Activated T-helper 17 cell treated with anti-CD3 and anti-CD28 coated beads, Interleukin-2, amount 50 U/mL, for 72 hours (primary cell): ENCODE measurements around the gene ZNF334. TPM values are rescaled to one million over a fixed set of nuclear protein-coding genes. Genes with fewer than 3 reads are reported as not detected.

Experiments used
- ATAC-seq: fragments of 150-1000 bp; cut with Tn5 transposase; replicated peaks from 2 replicates; pipeline ENCODE4 v1.10.0; 2021; ENCODE audit warnings: mild to moderate bottlenecking, moderate library complexity
- H3K27ac Mint-ChIP-seq: one replicate; pipeline ENCODE4 v1.8.0; 2022; ENCODE audit warnings: mixed read lengths
- H3K27me3 Mint-ChIP-seq: one replicate; pipeline ENCODE4 v1.8.0; 2022; ENCODE audit warnings: mixed read lengths
- H3K36me3 Mint-ChIP-seq: one replicate; pipeline ENCODE4 v1.8.0; 2022; ENCODE audit warnings: low read depth, mild to moderate bottlenecking, mixed read lengths
- H3K4me1 Mint-ChIP-seq: one replicate; pipeline ENCODE4 v1.8.0; 2022; ENCODE audit warnings: mixed read lengths
- H3K4me3 Mint-ChIP-seq: one replicate; pipeline ENCODE4 v1.8.0; 2022; ENCODE audit warnings: mild to moderate bottlenecking, mixed read lengths
- H3K9me3 Mint-ChIP-seq: one replicate; pipeline ENCODE4 v1.8.0; 2022; ENCODE audit warnings: mixed read lengths
- total RNA-seq, 2 donors: library from RNA; stranded (reverse); gene quantifications; one replicate each; pipeline ENCODE4 v1.2.3, GENCODE V29; 2022

Gene ZNF334
- total RNA-seq, 2 donors from 2014 or later, result 0.76 to 3.0 TPM

DNA sequence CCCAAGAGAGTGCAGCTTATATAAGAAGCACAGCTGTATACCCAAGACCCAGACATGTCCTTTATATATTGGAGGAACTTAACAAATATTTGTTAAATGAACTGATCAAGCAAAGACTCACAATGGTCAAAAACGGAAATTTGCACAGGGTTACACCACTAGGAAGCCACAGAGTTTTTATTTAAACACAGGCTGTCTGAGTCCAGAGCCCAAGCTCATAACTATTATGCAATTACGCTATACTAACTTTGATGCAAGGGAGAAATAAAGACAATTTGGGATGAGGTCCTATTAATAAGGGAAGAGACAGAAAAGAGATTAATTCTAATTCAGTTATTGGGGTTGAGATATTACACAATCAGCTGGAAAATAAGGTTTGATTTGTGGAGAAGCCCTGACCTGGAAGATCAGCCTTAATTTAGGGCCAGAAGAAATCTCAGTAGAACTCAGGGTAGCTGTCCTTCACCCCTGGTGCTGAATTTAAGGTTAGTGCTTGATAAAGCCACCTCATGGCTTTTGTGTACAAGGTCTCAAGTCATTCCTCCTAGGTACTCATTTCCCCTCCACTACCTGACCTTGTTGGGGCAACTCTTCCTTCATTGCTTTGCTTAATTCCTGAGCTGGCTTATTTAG lies 10.5 kb upstream of the ZNF334 start:
- H3K27ac Mint-ChIP-seq, result no peak overlapping the region
- H3K9me3 Mint-ChIP-seq, result no peaks in the 10 kb centered on the region
- H3K36me3 Mint-ChIP-seq, result no peaks in the 10 kb centered on the region
- no peak for ATAC-seq
- no peak overlapping the region for H3K4me3 Mint-ChIP-seq
- no peaks in the 10 kb centered on the region for H3K4me1 Mint-ChIP-seq
- H3K27me3 Mint-ChIP-seq, result peaks cover 15% of the 10 kb centered on the region

DNA sequence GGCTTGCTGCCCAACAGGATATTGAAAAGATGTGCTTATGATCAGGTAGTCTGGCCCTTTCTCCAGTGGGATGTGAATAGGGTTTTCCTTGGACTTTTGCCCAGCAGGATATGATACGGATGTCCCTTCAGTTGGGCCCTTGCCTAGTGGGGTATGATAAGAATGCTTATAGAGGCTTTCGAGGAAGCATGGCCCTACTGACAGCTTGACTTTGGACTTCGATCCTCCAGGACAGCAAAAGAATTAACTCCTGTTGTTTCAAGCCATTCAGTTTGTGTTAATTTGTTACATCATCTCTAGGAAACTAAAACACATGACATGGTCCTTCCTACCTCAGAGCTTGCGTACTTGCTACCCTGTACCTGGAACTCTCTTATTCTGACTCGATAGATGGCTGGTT lies 9.7 kb upstream of the ZNF334 start:
- Mint-ChIP-seq H3K4me3 (no peak overlapping the region), H3K27me3 (peaks cover 14% of the 10 kb centered on the region), H3K9me3 (no peaks in the 10 kb centered on the region), H3K27ac (no peak overlapping the region), H3K36me3 (no peaks in the 10 kb centered on the region), H3K4me1 (no peaks in the 10 kb centered on the region)
- ATAC-seq, result no peak

DNA sequence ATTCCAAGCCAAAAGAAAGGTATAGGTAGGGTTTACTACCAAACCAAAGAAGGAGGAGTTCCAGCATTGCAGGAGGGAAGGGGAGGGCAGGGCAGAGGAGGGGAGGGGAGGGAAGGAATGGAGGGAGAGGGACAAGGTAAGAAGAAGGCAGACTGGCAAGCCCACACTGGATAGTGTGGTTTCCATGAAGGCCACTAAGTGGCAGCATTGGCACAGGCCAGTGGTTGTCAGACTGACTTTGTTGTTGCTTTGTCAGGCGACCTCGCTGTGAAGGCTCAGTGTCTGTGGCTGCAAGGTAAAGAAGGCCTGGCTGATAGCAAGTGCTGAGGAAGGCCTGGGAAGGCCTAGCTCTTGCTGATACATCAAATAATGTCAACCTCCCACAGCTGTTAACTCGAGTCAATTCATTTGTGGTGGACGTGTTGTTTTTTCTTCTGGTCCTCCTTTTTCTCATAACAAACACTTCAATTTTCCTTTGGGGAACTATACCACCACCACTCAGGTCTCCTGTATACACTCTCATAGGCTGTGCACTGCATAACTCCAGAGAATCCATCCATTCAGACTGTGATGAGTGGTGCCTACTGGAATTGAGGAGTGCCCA lies 7.7 kb upstream of the ZNF334 start:
- H3K27me3 Mint-ChIP-seq, result peaks cover 6% of the 10 kb centered on the region
- no peaks in the 10 kb centered on the region for H3K9me3 Mint-ChIP-seq
- no peak overlapping the region for H3K27ac Mint-ChIP-seq
- H3K4me1 Mint-ChIP-seq, result no peaks in the 10 kb centered on the region
- H3K36me3 Mint-ChIP-seq, result no peaks in the 10 kb centered on the region
- no peak overlapping the region for H3K4me3 Mint-ChIP-seq
- ATAC-seq, result peak; percentile 92

DNA sequence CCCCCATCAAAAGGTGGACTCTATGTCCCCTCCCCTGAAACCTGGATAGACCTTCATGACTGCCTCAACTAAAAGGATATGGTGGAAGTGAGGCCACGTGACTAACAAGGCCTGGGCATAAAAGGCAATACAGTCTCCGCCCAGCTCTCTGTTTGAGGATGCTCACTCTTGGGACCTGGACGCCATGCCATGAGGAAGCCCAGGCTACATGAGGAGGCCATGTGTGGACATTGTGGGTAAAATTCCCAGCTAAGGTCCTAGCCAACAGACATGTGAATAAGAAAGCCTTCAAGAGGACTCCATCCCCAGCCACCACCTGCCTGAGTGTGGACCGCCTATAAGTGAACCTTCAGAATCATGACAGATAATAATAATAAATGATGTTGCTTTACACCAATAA lies 7.2 kb upstream of the ZNF334 start:
- H3K27ac Mint-ChIP-seq, result no peak overlapping the region
- no peak overlapping the region for H3K4me3 Mint-ChIP-seq
- no peaks in the 10 kb centered on the region for H3K4me1 Mint-ChIP-seq
- H3K27me3 Mint-ChIP-seq, result peaks cover 8% of the 10 kb centered on the region
- no peak for ATAC-seq
- H3K9me3 Mint-ChIP-seq, result no peaks in the 10 kb centered on the region
- no peaks in the 10 kb centered on the region for H3K36me3 Mint-ChIP-seq

DNA sequence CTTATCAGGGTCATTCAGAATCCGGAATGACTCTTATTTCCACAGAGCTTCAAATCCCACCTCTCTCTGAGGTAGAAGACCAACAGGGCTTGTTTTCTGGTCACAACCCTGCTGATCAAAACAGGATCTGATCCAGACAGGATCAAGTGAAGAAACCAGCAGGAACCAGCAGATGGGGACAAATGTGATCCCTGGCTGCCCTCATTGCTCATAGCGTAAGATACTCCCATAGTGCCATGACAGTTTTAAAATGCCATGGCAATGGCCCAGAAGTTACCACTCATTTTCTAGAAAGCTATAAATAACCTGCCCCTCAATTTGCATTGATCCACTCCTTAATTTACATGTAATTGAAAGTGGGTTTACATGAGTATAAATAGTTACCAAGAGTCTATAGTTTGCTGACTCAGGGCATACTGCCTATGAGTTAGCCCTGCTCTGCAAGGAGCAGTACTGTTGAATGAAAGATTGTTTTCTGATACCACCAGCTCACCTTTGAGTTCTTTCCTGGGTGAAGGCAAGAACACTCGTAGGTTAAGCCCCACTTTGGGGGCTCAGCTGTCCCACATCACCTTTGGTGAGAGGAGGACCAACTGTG lies 6.2 kb upstream of the ZNF334 start:
- ATAC-seq, result no peak
- H3K27me3 Mint-ChIP-seq, result peaks cover 8% of the 10 kb centered on the region
- no peaks in the 10 kb centered on the region for H3K36me3 Mint-ChIP-seq
- no peaks in the 10 kb centered on the region for H3K9me3 Mint-ChIP-seq
- no peaks in the 10 kb centered on the region for H3K4me1 Mint-ChIP-seq
- H3K27ac Mint-ChIP-seq, result no peak overlapping the region
- H3K4me3 Mint-ChIP-seq, result no peak overlapping the region

DNA sequence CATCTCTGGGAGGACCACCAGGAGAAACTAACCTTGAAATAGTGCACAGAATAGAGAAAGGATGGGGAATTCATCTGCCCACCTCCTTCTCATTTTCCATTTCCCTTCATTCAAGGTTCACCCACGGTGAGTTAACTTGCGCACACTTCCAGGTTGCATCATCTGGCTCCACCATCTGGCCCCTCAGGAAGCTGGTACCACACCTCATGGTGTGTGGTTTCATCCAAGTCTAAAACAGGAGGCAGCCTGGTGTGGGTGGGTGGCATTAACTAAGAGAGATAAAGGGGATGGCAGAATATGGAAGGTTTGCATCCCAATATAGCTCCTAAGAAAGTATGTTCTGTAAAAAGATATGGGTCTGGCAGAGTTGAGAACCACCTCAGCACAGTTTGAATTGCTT lies 3.8 kb downstream of the ZNF334 start:
- H3K4me1 Mint-ChIP-seq, result peaks cover 13% of the 10 kb centered on the region
- no peaks in the 10 kb centered on the region for H3K9me3 Mint-ChIP-seq
- no peaks in the 10 kb centered on the region for H3K36me3 Mint-ChIP-seq
- H3K27me3 Mint-ChIP-seq, result peaks cover 37% of the 10 kb centered on the region
- no peak overlapping the region for H3K27ac Mint-ChIP-seq
- no peak overlapping the region for H3K4me3 Mint-ChIP-seq
- no peak for ATAC-seq

DNA sequence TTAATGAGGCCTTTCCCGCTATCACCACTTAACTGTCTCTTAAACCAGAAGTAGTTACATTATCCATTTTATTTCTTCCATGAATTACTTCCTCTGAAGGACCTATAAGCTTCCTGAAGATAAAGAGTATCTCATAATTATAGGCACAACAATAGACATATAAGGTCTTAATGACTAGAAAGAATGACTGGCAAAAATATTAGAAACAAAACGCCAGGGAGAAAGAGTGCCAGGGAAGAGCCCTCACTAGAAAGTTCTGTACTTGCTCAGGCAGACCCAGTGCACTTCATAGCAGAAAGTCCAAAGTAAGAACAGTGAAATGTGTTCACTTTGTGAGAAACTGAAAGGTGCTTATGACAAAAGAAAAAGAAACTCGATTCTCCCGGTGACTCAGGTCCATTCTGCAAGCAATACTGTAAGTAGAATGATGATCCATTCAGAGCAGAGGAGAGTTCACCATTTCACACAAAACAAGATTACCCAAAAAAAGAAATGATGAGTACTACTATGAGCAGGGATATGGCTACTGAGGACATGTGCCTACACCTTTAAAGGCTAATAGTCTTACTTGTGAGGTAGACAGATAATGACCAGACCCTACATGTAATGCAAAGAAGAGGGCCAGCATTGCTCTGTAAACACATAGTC lies 5.5 kb downstream of the ZNF334 start:
- H3K36me3 Mint-ChIP-seq, result no peaks in the 10 kb centered on the region
- H3K27ac Mint-ChIP-seq, result no peak overlapping the region
- H3K4me3 Mint-ChIP-seq, result no peak overlapping the region
- peaks cover 48% of the 10 kb centered on the region for H3K27me3 Mint-ChIP-seq
- peak; percentile 96 for ATAC-seq
- H3K4me1 Mint-ChIP-seq, result peaks cover 13% of the 10 kb centered on the region
- H3K9me3 Mint-ChIP-seq, result peaks cover 10% of the 10 kb centered on the region

DNA sequence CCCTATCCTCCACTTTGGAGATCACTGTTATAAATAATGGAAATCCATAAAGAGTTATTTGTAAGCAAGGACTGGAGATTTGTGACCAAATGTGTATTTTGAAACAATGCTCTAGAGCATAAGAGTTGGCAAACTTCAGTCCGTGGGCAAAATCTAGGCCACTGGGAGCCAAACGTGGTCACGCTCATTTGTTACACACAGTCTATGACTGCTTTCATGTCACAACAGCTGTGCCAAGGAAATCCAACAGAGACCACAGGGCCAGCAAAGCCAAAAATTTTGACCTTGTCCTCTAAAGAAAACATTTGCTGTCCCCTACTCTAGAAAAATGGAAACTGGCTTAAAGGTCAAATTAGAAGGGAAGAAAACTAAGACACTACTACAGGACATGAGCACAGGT lies 7.9 kb downstream of the ZNF334 start:
- no peak for ATAC-seq
- Mint-ChIP-seq H3K27me3 (peaks cover 41% of the 10 kb centered on the region), H3K27ac (no peak overlapping the region), H3K4me3 (no peak overlapping the region), H3K36me3 (peaks cover 7% of the 10 kb centered on the region), H3K4me1 (peaks cover 13% of the 10 kb centered on the region), H3K9me3 (peaks cover 27% of the 10 kb centered on the region)

DNA sequence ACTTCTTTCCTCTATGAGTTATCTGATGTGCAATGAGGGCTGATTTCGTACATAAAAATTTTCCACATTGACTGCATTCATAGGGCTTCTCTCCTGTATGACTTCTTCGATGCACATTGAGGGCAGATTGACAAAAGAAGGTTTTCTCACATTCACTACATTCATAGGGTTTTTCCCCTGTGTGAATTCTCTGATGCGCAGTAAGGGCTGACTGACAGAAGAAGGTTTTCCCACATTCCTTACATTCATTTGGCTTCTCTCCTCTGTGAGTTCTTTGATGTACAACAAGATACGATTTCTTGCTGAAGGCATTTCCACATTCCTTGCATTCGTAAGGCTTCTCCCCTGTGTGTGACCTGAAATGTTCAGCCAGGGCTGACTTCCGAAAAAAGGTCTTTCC lies 11.4 kb downstream of the ZNF334 start:
- H3K27ac Mint-ChIP-seq, result no peak overlapping the region
- no peak overlapping the region for H3K4me3 Mint-ChIP-seq
- peaks cover 7% of the 10 kb centered on the region for H3K36me3 Mint-ChIP-seq
- peaks cover 27% of the 10 kb centered on the region for H3K9me3 Mint-ChIP-seq
- peaks cover 33% of the 10 kb centered on the region for H3K27me3 Mint-ChIP-seq
- no peaks in the 10 kb centered on the region for H3K4me1 Mint-ChIP-seq
- no peak for ATAC-seq

DNA sequence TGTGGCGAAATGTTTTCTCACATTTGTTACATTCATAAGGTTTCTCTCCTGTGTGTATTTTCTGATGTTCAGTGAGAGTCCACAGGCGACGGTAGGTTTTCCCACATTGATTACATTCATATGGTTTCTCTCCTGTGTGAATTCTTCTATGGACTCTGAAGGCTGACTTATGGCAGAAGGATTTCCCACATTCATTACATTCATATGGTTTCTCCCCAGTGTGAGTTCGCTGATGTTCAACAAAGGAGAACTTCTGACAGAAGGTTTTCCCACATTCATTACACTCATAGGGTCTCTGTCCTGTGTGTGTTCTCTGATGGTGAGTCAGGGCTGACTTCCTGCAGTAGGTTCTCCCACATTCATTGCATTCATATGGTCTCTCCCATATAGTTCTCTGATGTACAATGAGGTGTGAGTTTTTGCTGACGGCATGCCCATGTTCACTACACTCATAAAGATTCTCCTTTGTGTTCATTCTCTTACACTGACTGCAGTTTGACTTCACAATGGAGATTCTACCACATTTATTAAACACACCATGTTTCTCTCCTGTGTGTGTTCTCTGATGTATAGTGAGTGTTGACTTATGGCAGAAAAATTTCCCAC lies 11.9 kb downstream of the ZNF334 start:
- Mint-ChIP-seq H3K9me3 (peaks cover 27% of the 10 kb centered on the region), H3K36me3 (peaks cover 7% of the 10 kb centered on the region)

DNA sequence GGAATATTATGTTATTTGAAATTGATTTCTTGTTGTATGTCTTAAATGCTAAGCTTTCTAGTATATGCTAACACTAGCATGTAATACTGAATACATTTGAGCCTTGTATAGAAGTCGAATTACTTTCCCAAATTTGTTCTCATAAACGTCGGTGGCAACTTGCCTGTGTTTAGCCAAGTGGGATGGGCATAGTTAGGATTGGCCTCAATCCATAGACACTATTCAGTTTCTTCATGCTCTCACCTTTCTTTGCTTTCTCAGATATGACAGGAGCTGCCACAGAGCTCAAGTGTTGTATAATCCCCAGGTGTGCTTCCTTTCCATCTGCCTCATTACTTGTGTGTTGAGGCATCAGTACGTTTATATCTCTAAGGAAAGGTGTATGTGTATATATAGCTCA lies 19.3 kb downstream of the ZNF334 start:
- peaks cover 48% of the 10 kb centered on the region for H3K27me3 Mint-ChIP-seq

More for the DNA sequence above, 11.9 kb downstream of the ZNF334 start:
- no peak for ATAC-seq
- Mint-ChIP-seq H3K4me3 (no peak overlapping the region), H3K27me3 (peaks cover 38% of the 10 kb centered on the region), H3K27ac (no peak overlapping the region), H3K4me1 (no peaks in the 10 kb centered on the region)

DNA sequence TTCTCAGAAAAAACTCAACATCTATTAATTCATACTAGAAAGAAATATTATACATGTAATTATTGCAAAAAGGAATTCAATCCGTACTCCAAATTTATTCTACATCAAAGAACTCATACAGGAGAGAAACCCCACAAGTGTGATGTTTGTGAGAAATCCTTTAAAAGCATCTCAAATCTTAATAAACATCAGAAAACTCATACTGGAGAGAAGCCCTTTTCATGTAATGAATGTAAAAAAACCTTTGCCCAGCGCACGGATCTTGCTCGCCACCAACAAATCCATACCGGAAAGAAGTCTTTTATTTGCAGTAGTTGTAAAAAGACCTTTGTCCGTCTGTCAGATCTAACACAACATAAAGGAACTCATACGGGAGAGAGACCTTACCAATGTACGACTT lies 22.0 kb downstream of the ZNF334 start:
- Mint-ChIP-seq H3K9me3 (no peaks in the 10 kb centered on the region), H3K36me3 (no peaks in the 10 kb centered on the region), H3K4me1 (no peaks in the 10 kb centered on the region), H3K27ac (no peak overlapping the region), H3K4me3 (no peak overlapping the region), H3K27me3 (peaks cover 58% of the 10 kb centered on the region)
- ATAC-seq, result no peak

More for the DNA sequence above, 19.3 kb downstream of the ZNF334 start:
- Mint-ChIP-seq H3K36me3 (no peaks in the 10 kb centered on the region), H3K9me3 (no peaks in the 10 kb centered on the region), H3K27ac (no peak overlapping the region), H3K4me1 (no peaks in the 10 kb centered on the region), H3K4me3 (no peak overlapping the region)
- no peak for ATAC-seq

DNA sequence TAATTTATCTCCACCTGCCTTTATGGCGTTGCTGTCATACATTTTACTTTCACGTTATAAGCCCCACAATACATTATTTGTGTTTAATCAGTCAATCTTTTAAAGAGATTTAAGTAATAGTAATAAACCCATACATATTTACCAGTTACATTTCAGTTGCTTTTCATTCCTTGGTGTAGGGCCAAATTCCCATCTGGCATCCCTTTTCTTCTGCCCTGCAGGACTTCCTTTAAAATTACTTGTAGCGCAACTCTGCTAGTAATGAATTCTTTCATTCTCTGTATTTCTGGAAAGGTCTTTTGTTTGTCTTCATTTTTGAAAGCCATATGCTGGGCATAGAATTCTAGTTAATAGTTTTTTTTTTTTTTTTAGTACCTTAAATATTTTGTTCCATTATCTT lies 24.9 kb downstream of the ZNF334 start:
- Mint-ChIP-seq H3K4me3 (no peak overlapping the region), H3K4me1 (peaks cover 6% of the 10 kb centered on the region), H3K27me3 (peaks cover 73% of the 10 kb centered on the region), H3K27ac (no peak overlapping the region), H3K9me3 (no peaks in the 10 kb centered on the region), H3K36me3 (no peaks in the 10 kb centered on the region)
- no peak for ATAC-seq

DNA sequence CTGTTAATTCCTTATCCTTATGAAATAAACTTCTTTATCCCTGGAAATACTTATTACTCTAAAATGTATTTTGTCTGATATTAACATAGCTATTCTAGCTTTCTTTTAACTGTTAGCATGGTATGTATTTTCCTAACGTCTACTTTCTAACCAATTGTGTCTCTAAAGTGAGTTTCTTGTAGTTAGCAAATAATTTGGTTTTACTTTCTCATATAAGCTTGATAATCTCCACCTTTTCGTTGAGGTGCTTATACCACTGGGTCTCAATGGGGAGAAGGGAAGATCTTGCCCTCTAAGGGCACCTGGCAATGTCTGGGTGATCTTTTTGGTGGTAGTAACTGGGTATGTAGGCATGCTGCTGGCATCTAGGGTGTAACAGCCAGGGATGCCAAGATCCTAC lies 25.7 kb downstream of the ZNF334 start:
- peaks cover 70% of the 10 kb centered on the region for H3K27me3 Mint-ChIP-seq
- H3K4me3 Mint-ChIP-seq, result no peak overlapping the region
- no peak overlapping the region for H3K27ac Mint-ChIP-seq
- peaks cover 6% of the 10 kb centered on the region for H3K4me1 Mint-ChIP-seq
- ATAC-seq, result no peak
- H3K36me3 Mint-ChIP-seq, result no peaks in the 10 kb centered on the region
- no peaks in the 10 kb centered on the region for H3K9me3 Mint-ChIP-seq

DNA sequence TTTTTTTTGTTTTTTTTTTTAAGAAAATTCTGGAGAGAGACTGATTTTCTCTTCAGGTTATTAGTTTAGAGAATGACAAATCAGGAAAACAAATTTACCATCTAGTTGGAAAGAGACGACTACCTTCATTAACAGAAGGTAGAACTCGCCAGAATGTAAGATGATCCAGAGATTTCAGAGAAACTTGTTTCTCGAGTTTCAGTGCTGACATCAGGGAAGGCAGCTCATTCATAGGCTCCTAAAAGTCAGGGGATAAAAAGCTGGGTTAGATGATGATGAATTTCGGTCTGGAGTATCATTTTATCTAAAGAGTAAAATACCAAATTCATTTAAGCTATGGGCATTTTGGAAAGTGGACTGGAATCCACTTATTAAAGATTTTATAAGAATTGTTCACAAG lies 27.9 kb downstream of the ZNF334 start:
- ATAC-seq, result no peak
- no peaks in the 10 kb centered on the region for H3K9me3 Mint-ChIP-seq
- no peak overlapping the region for H3K27ac Mint-ChIP-seq
- no peak overlapping the region for H3K4me3 Mint-ChIP-seq
- no peaks in the 10 kb centered on the region for H3K36me3 Mint-ChIP-seq
- H3K4me1 Mint-ChIP-seq, result peaks cover 6% of the 10 kb centered on the region
- peaks cover 70% of the 10 kb centered on the region for H3K27me3 Mint-ChIP-seq
